DMS79 treated with DMSO at 0.1 percent for 48 hours (cell line): ENCODE results near the gene TMEM135.

Source experiments
- DNase-seq: peaks from one replicate; lab custom pipeline; 2025; lab: John Stamatoyannopoulos, UW

TMEM135 gene

DNA sequence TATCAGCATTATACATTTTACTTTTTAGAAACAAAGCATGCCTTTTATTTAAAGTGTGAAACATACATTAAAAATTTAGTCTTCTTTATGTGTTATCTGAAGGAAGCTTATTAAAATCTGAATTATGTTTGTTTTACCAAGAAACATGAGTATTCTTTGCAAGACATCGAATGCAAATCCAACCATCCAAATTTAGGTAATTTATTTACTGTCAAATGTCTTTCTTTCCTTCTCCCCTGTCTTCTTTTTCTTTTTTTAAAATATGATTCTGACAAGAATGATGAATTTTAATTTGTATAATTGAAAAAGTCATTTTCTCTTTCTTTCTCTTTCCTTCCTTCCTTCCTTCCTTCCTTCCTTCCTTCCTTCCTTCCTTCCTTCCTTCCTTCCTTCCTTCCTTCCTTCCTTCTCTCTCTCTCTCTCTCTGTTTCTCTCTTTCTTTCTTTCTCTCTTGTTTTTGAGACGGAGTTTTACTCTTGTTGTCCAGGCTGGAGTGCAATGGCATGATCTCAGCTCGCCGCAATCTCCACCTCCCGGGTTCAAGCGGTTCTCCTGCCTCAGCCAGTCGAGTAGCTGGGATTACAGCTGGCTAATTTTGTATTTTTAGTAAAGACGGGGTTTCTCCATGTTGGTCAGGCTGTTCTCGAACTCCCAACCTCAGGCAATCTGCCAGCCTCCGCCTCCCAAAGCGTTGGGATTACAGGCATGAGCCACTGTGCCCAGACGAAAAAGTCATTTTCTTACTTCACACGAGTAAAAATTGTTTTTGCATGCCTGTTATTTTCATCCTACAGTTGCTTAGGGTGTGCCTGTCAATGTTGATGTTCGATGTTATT lies 157.5 kb downstream of the TMEM135 start:
- DNase-seq: no peak

DNA sequence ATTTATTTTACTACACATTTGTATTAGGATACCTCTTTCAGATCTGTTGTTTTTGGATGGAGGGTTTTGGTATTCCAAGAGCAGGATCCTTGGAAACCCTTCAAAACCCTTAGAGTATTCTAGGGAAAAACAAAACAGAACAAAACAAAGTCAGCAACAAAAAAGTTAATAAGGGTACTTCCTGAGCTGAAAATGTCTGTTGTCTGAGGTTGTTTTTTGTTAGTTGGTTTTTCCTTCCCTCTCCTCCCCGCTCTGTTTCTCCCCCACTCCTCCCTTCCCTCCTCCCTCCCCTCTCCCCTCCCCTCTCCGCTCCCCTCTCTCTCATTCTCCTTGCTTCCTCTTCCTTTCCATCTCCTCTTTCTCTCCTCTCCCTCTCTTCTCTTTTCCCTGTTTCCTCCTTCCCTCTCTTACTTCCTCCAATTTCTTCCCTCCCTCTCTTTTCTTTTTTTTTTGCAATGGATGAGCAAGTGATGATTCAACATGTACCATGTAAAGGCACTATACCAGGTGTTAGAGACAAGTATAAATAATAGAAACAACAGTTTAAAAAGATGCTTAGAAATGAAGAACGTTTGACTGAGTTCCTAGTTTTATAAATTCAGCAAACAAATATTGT lies 160.6 kb downstream of the TMEM135 start:
- no peak for DNase-seq

DNA sequence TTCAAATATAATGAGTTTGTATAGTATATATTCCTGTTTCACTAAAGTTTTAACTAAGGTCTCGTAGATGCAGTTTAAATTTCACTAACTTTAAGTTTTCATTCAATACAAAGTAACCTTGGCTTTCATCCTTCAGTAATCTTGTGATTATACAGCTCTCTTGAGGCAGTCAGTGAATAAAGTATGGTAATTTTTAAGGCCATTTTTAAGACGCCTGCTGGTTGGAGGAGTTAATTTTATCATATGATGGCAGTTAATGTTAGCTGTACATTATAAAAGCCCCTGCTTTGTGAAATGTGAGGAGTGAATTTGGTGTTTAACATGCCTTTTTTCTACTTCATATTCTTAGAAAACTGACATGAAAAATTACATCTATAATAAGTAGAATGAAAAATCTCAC lies 163.6 kb downstream of the TMEM135 start:
- DNase-seq: no peak

GRCh38 chr11:87203907-87204602 lies 166.3 kb downstream of the TMEM135 start:
- no peak for DNase-seq

DNA sequence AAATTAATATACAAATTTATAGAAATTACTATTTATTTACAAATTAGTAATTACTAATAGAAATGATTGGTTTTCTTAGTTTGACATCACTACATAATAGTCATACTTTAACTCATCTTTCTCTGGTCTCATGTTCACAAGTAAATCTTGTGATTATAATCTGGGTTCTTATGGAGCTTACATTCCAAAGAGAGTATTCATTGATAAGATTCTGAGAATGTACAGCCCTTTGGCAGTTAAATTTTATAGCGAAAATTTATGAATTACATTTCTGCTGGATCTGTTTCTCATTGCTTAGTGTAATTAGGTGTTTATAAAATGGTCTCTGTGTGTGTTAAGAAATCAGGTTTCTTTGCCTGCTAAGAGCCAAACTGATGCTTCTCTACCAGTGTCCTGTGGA lies 175.2 kb downstream of the TMEM135 start:
- DNase-seq: no peak

DNA sequence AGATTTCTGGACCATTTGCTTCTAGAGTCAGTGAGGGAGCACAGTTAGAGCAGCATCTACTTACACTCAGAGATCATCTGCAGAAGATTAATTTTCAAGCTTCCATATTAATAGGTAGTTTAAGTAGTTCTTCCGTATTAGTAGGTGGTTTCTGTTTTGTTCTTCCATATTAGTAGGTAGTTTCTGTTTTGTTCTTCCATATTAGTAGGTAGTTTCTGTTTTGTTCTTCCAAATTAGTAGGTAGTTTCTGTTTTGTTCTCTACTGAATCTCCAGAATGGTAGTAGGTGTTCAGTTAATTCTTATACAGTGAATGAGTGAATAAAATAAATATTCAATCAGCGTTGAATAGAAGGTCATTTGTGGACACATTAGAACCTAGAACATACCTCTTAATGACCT lies 175.7 kb downstream of the TMEM135 start:
- no peak for DNase-seq

GRCh38 chr11:87215236-87215635 lies 177.5 kb downstream of the TMEM135 start:
- DNase-seq: no peak

DNA sequence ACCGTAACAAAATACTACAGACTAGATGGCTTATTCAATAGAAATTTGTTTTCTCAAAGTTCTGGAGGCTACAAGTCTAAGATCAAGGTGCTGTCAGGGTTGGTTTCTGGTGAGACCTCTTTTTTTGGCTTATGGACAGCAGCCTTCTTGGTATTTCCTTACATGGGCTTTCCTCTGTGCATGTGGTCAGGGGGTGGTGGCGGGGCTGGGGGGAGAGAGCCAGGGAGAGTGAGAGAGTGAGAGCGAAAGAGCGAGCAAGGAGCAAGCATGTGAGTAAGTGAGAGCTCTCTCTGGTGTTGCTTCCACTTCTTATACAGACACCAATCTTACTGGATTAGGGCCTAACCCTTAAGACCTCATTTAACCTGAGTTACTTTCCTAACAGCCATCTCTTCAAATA lies 181.5 kb downstream of the TMEM135 start:
- DNase-seq: no peak

DNA sequence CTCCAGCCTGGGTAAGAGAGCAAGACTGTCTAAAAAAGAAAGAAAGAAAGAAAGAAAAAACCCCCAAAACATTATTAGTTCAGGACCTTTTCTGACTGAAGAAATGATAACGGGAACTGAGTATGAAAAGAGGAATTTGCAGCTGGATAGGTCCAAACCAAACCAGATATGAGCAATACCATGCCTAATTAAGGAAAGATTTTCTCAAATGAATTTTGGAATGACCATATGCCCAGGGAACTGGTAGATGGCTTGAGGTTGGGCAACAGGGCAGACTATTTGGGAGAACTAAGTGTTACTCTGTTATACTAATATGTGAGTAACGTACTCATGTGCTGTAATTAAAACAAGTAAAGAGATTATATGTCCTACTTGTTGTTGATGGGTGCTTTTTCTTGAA lies 186.1 kb downstream of the TMEM135 start:
- no peak for DNase-seq

- no peak for DNase-seq
These were observed 186.8 kb downstream of the TMEM135 start for GRCh38 chr11:87224486-87224885.

DNA sequence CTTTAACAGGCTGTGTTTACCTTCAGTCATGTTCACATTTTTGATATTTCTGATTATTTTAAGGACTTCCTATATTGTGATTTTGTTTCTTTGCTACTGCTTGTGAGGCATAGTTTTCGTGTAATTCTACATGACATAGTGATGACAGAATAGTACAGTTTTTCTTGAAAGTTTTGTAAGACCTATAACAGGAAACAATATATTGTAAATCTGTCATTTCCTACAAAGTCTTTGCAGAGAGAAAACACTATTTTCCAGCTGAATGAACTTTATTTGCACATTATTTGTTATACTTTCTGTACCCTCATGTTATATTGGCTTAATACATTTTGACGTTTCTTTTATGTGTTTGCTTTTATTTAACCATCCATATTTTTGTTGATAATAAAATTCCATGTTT lies 191.1 kb downstream of the TMEM135 start:
- no peak for DNase-seq

DNA sequence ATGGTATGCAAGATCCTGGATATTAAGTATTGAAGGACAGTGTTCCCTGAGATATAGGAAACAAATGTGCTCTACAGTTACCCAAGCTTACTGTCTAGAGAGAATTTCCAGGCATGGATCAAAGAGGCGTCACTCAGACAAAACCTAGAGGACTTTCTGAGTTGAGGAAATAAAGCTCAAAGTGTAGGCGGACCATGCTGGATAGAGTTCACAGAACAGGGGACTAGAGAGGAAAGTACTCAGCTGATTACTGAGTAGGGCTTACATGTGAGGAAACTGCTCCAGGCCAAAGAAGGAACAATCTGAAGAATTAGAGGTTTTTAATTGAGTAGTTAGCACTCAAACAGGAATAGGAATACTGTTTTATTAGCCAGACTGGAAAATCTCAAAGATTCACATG lies 193.3 kb downstream of the TMEM135 start:
- no peak for DNase-seq

DNA sequence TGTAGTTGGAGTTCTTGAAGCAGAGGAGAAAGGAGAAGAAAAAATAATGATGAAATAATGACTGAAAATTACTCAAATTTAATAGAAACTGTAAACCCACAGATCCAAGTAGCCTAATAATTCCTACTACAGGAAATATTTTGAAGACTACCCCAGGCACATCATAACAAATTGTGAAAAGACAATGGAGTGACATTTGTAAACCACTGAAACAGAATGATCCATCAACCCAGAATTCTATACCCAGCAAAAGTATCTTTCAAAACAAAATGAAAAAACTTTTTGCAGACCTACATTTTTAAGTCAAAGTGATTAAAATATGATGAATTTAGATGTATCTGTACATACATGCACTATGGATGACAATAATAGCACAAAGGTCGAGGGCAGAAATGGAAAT lies 194.6 kb downstream of the TMEM135 start:
- no peak for DNase-seq

GRCh38 chr11:87235366-87235765 lies 197.6 kb downstream of the TMEM135 start:
- no peak for DNase-seq

GRCh38 chr11:87236368-87236767 lies 198.6 kb downstream of the TMEM135 start:
- DNase-seq: no peak

- DNase-seq: no peak
These were observed 201.3 kb downstream of the TMEM135 start for GRCh38 chr11:87239001-87239400.

DNA sequence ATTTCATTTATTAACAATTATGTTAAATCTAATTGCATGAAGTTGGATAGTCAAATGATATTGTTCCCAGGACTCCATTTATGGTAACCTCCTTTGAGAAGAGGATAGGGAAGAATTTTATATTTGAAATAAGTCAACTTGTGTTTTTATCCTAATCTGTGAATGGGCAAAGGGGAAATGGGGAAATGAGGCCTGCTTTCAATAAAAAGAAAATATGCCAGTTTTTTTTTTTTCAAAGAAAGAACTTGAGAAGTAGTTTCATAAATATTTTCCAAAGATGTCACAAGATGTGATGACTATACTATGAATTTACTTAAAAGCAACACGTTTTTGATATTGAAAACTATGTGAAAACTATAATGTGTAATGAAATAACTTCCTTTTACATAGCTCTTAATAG lies 201.8 kb downstream of the TMEM135 start:
- DNase-seq: no peak

DNA sequence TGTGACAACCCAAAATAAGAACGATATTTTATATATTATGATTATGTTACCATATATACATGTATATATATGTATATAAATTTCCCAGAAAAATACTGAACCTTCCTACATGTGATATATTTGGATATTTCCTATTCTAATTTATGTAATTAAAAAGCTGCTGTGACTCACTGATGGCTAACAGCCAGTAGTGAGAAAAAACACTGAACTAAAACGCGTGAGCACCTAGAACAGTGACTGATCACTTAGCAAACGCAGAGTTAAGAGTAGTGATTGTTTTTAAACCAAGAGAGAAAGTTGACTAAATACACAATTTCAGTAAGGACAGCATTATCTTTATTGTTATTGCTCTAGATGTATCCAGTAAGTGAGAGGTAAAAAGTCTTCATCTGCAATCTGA lies 213.8 kb downstream of the TMEM135 start:
- no peak for DNase-seq

- DNase-seq: no peak
These were observed 215.1 kb downstream of the TMEM135 start for GRCh38 chr11:87252869-87253268.

DNA sequence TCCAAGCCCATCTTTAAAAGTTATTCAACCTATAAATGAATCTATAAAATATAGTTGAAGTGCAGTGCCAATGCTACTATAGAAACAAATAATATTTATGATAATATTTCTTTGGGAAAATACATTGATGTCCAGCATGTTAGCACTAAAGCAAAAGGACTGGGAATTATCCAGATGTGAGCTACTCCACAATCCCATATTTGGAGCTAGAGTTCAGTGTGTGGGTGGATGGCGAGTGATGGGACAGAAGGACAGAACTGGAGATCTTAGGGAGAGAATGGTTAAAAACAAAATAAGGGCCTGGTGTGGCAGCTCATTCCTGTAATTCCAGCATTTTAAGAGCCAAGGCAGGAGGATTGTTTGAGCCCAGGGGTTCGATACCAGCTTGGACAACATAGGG lies 216.8 kb downstream of the TMEM135 start:
- no peak for DNase-seq

DNA sequence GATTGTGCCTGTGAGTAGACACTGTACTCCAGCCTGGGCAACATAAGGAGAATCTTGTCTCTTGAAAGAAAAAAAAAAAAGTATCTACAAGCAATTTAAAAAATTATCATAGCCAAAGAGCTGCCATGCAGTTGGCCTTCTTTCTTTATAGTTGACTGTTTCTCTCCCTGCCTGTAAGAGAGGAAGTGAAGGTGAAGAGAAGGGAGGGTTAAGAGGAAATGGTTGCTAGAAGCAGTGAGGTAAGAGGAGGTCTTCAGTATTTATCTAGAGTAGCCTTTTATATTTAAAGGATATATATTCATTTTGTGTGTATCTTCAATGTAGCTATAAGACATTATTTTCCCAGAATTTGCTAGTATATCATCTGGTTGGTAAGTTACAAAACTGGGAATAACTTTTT lies 217.9 kb downstream of the TMEM135 start:
- no peak for DNase-seq

GRCh38 chr11:87256694-87257340 lies 219.1 kb downstream of the TMEM135 start:
- no peak for DNase-seq
